MM.1S (cell line): ENCODE measurements around the gene KLC3.

ENCODE experiments used
- CTCF ChIP-seq: fragments of 300-600 bp; sonication (generic); IDR thresholded peaks from 2 replicates; pipeline ENCODE4 v1.5.1; 2016; ENCODE audit warnings: antibody characterized with exemption, low read length, mixed read lengths
- EZH2 ChIP-seq: fragments of 300-600 bp; sonication (generic); optimal IDR thresholded peaks from 2 replicates; pipeline ENCODE3; 2017; ENCODE audit warnings: low read depth, mild to moderate bottlenecking, antibody characterized with exemption, low read length, mixed read lengths

- TF ChIP-seq EZH2, result no peak
- no peak for TF ChIP-seq CTCF
Observed at GRCh38 chr19:45362291-45362690, 21.7 kb downstream of the KLC3 start.
